Stimulated activated CD4-positive, alpha-beta T cell treated with anti-CD3 and anti-CD28 coated beads, Interleukin-12 subunit alpha, Interleukin-12 subunit beta, amount 100 ng/mL, for 24 hours (primary cell): ENCODE measurements around the gene PRAMEF33.
"Not testable (repeated sequence)": the region's sequence is repeated elsewhere in the genome, so short reads cannot be mapped to it uniquely, and the experiment has no call there.

Experiments
- DNase-seq, 2 experiments: peaks; one replicate each; pipeline ENCODE4 v3.0.0-alpha.2; 2020; ENCODE audit warnings: low read depth in 2 of 2

The PRAMEF33 gene, protein sequence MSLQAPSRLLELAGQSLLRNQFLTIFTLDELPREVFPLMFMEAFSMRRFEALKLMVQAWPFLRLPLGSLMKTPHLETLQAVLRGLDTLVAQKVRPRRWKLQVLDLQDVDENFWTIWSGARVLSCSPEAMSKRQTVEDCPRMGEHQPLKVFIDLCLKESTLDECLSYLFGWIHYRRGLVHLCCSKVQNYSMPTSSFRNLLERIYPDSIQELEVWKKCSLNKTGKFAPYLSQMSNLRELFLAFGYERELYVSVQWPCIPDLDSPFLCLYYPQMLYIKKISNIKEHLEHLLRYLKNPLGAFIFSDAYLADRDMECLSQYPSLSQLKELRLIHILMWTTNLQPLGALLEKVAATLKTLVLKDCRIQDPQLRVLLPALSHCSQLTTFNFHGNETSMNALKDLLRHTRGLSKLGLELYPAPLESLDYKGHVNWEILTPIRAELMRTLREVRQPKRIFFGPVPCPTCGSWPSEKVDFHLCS

DNA sequence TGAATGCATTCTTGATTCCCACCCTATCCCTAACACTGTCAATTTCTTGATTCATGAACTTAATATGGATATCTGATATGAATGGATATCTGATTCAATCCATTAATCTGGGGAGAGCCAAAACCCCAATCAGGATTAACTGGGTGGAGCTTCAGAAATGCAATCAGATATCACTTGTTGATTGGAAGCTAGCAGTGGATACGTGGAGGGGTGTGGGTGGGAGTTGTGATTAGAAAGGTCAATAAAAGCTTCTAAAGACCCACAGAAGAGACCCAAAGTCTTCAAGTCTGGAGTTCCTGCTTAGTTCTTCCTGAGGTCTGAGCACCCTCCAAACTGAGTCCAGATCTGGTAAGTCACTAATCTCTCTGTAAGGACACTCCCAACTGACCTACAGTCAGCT lies at the start of gene PRAMEF33:
Gene PRAMEF33, plus strand, starts transcription at position 301 of the 400 bp plus-strand sequence. CDS start 2,416 bp downstream, outside the sequence.
- DNase-seq, result not testable (repeated sequence)

DNA sequence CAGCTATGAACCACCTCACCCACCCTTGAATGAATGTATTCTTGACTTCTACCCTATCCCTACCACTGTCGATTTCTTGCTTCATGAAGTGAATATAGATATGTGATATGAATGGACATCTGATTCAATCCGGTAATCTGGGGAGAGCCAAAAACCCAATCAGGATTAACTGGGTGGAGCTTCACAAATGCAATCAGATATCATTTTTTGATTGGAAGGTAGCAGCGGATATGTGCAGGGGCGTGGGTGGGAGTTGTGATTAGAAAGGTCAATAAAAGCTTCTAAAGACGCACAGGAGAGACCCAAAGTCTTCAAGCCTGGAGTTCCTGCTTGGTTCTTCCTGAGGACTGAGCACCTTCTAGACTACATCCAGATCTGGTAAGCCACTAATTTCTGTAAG lies 49.4 kb upstream of the PRAMEF33 start, which contains the start of gene PRAMEF5:
Gene PRAMEF5, plus strand, starts transcription at position 301 of the 400 bp plus-strand sequence. CDS start 5,071 bp downstream, outside the sequence.
- not testable (repeated sequence) for DNase-seq

DNA sequence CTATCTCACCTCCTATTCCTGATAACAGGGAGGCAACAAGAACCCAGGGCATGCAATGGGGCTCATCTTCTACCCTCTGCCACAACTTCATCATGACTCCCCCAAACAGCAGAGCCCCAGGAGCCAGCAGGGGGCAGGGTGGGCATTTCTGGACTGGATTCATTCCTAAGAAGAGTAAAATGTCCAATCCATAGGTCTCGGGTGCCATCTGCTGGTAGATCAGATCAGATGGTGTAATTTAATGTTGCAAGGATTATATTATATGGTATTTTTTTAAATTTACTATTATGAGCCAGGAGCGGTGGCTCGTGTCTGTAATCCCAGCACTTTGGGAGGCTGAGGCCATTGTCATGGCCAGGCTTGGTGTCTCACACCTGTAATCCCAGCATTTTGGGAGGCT lies 38.2 kb upstream of the PRAMEF33 start:
- not testable (repeated sequence) for DNase-seq

DNA sequence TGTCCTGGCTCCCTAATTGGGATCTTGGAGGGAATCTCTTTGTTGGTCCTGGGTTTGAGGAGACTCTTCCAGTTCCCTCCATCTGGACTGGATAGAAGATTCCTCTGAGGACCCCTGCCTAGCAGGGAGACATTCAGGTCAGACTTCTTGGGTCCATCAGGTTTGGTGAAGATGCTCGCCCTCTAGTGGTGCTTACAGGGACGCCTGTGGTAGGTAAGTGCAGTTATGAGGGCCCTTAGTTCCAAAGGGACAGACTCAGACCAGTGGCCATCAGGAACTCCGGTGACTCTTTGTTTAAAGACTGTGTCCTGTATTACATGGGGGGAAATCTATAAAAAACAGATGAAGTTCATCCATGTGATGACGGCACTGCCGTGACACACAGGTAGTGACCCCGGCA lies 26.3 kb upstream of the PRAMEF33 start:
- DNase-seq, result not testable (repeated sequence)

DNA sequence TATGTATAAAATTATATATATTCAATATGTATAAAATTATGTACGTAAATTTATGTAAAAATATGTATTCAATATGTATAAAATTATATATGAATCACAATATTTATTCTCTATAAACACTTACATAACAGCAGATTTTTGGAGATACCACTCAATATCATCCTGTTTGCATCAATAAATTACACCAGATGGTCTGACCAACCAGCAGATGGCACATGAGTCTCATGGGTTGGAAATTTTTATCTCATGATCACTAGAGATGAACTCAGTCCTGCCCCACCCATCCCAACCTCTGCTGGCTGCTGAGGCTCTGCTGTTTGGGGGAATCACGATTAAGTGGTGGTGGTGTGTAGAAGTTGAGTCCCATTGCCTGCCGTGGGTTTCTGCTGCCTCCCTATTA lies 23.7 kb upstream of the PRAMEF33 start:
- not testable (repeated sequence) for DNase-seq

DNA sequence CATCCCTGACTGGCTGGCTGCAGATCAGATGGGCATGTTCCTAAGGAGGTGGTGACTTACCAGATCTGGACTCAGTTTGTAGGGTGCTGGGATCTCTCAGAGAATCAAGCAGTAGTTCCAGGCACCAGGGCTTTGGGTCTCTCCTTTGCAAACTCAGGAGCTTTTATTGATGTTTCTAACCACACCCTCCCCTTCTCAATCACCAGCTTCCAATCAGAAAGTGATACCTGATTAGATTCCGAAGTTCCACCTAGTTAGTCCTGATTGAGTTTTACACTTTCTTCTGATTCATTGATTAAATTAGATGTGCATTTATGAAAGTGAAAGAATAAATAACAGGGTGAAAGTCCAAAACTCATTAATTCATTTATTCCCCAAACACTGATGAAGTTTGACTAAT lies 18.3 kb upstream of the PRAMEF33 start, which contains the start of gene PRAMEF8:
Gene PRAMEF8, minus strand, starts transcription at position 101 of the 400 bp plus-strand sequence. CDS start 1,046 bp downstream, outside the sequence.
- not testable (repeated sequence) for DNase-seq

DNA sequence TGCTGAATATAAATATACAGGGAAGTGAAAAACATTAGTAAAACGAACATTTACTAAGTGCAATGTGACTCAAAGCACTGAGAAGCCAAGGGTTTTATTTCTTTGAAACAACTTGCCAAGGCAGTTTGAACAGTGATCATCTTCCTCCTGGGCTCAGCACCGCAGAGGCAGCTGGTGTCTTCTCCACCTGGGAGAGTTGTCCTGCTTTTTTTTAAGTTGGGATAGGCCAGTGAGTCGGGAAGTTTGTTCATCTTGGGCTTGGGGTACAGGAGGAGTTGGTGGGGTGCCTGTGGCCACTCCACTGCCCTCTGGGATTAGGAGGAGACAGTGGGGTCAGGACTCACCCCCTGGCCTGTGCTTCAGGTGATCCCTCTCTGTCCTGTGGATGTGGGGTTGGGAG lies 14.3 kb upstream of the PRAMEF33 start:
- DNase-seq, result not testable (repeated sequence)

DNA sequence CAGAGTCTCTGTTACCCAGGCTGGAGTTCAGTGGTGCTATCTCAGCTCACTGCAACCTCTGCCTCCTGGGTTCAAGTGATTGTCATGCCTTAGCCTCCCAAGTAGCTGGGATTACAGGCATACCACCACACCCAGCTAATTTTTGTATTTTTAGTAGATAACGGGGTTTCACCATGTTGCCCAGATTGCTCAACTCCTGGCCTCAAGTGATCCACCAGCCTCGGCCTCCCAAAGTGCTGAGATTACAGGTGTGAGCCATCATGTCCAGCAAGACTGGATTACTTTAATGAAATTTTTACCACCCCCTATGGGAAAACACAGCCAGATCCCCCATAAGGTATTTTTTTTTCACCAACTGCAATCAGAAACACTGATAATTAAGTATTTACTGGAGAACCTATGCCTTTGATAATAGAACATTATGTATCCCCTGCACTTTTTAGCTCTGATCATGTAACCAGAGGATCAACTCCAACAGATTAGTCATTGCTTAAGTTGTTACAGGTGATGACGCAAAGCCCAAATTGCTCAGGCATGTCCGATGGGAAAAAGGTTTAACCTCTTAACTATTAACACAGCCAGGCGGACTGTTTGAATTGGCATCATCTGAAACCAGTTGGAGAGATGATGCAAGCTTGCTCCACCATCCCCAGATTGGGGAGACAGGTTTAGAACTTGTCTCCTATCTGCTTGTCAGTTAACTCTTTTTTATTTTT lies 6.0 kb upstream of the PRAMEF33 start:
- not testable (repeated sequence) for DNase-seq

DNA sequence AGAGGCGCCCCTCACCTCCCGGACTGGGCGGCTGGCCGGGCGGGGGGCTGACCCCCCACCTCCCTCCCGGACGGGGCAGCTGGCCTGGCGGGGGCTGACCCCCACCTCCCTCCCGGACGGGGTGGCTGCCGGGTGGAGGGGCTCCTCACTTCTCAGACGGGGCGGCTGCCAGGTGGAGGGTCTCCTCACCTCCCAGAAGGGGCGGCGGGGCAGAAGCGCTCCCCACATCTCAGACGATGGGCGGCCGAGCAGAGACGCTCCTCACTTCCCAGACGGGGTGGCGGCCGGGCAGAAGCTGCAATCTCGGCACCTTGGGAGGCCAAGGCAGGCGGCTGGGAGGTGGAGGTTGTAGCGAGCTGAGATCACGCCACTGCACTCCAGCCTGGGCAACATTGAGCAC lies 4.6 kb upstream of the PRAMEF33 start:
- DNase-seq, result not testable (repeated sequence)

DNA sequence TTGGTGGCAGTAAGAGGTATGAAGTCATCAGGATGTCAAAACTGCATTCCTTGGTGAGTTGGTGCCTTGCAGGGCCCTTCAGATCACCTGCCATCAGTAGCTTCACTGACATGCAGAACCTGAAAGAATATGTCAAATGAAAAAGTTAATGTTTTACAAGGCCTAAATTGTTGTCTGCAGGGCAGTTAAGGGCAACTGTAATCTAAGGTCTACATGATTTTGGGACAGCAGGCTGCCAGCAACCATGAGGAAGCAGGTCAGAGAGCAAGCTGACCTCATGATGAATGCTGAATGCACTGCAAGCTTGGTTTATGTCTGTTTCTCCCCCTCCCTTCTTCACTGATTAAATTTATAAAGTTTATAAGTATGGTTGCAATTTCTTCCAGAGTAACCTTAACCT lies 1.1 kb upstream of the PRAMEF33 start:
- DNase-seq, result not testable (repeated sequence)

DNA sequence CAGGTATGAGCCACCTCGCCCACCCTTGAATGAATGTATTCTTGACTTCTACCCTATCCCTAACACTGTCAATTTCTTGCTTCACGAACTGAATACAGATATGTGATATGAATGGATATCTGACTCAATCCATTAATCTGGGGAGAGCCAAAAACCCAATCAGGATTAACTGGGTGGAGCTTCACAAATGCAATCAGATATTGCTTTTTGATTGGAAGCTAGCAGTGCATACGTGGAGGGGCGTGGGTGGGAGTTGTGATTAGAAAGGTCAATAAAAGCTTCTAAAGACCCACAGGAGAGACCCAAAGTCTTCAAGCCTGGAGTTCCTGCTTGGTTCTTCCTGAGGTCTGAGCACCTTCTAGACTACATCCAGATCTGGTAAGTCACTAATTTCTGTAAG lies 11.9 kb downstream of the PRAMEF33 start, which contains the start of gene PRAMEF15:
Gene PRAMEF15, plus strand, starts transcription at position 301 of the 400 bp plus-strand sequence. CDS start 2,827 bp downstream, outside the sequence.
- DNase-seq, result not testable (repeated sequence)

DNA sequence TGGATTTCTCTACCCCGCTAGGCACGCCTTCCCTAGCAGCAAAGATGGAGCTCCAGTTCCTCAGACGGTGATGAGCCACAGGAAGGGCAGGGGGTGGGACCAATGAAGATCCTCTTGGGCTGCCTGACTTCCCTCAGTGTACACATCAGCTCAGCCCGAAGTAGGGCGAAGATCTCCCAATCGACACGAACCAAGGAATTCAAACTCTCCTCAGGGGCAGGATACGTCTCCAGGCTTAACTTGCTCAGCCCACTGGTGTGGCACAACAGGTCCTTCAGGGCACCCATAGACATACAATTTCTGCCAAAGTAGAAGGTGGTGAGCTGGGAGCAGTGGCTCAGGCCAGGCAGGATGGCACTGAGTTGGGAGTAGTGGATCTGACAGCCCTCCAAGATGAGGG lies 39.2 kb downstream of the PRAMEF33 start:
- not testable (repeated sequence) for DNase-seq

DNA sequence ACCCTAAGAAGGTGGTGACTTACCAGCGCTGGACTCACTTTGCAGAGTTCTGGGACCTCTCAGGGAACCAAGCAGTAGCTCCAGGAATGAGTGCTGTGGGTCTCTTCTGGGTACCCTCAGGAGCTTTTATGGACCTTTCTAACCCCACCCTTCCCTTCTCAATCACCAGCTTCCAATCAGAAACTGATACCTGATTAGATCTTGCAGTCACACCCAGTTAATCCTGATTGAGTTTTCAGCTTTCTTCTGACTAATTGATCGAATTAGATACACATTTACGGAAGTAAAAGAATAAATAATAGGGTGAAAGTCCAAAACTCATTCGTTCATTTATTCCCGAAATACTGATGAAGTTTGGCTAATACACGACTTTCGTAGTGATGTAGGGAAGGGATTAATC lies 43.7 kb downstream of the PRAMEF33 start, which contains the start of gene PRAMEF14:
Gene PRAMEF14, minus strand, starts transcription at position 101 of the 400 bp plus-strand sequence. CDS start 1,820 bp downstream, outside the sequence.
- not testable (repeated sequence) for DNase-seq

DNA sequence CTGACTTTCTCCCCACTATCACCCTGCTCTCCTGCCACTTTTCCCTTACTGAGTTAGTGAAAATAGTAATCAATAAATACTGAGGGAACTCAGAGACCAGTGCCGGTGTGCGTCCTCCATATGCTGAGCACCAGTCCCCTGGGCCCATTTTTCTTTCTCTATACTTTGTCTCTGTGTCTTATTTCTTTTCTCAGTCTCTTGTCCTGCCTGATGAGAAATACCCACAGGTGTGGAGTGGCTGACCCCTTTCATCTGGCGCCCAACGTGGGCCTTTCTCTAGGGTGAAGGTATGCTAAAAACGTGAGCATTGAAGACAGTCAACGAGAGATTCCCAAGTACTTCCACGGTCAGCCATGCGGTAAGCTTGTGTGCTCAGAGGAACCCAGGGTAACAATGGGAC lies 50.1 kb downstream of the PRAMEF33 start:
- not testable (repeated sequence) for DNase-seq

DNA sequence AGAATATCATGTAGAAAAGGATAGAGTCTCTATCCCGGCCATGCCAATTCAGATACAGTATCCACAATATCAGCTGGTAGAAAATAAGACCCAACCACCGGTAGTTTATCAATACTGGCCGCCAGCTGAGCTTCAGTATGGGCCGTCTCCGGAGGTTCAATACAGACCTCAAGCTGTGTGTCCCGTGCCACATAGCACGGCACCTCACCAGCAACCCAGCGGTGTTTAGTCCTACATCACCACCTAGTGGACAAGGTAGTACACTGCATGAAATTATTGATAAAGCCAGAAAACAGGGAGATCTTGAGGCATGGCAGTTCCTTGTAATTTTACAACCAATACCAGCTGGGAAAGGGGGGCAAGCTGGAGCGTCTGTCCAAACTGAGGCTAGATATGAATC lies 51.1 kb downstream of the PRAMEF33 start:
- DNase-seq, result not testable (repeated sequence)

DNA sequence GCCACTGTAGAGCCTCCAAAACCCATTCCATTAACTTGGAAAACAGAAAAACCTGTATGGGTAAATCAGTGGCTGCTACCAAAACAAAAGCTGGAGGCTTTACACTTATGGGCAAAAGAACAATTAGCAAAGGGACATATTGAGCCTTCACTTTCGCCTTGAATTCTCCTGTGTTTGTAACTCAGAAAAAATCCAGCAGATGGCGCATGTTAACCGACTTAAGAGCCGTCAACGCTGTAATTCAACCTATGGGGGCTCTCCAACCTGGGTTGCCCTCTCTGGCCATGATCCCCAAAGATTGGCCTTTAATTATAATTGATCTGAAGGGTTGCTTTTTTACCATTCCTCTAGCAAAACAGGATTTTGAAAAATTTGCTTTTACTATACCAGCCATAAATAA lies 53.4 kb downstream of the PRAMEF33 start:
- DNase-seq, result not testable (repeated sequence)
